Thymus (tissue), 11 donors: ENCODE data around the gene TBCA. TPM values are rescaled to one million over a fixed set of nuclear protein-coding genes. Genes with fewer than 3 reads are reported as not detected.

Experiments
- DNase-seq, 9 donors: peaks; one replicate each; pipeline ENCODE4 v3.0.0-alpha.2; 2013; ENCODE audit warnings: low spot score in 9 of 9, low read depth in 6 of 9, missing footprints in 1 of 9
- H3K27ac ChIP-seq, 2 donors: one replicate each; pipeline ENCODE4 v1.5.1; 2013; ENCODE audit warnings: control low read depth in 1 of 2, low read depth in 1 of 2, low read length in 1 of 2, mild to moderate bottlenecking in 1 of 2, moderate library complexity in 1 of 2
- H3K27me3 ChIP-seq, 2 donors: one replicate each; pipeline ENCODE4 v1.5.1; 2013; ENCODE audit warnings: low read length in 1 of 2; ENCODE audit not compliant: control insufficient read depth in 2 of 2, insufficient read depth in 1 of 2
- H3K36me3 ChIP-seq, 2 donors: one replicate each; pipeline ENCODE4 v1.5.1; 2013; ENCODE audit warnings: low read length in 1 of 2, mild to moderate bottlenecking in 1 of 2, moderate library complexity in 1 of 2; ENCODE audit not compliant: control insufficient read depth in 2 of 2, insufficient read depth in 2 of 2
- H3K4me1 ChIP-seq, 2 donors: one replicate each; pipeline ENCODE4 v1.5.1; 2013; ENCODE audit warnings: low read length in 2 of 2; ENCODE audit not compliant: control insufficient read depth in 2 of 2, insufficient read depth in 2 of 2
- H3K4me3 ChIP-seq, 2 donors: one replicate each; pipeline ENCODE4 v1.5.1; 2013; ENCODE audit warnings: low read length in 2 of 2, control low read depth in 1 of 2, mild to moderate bottlenecking in 1 of 2
- H3K9me3 ChIP-seq, 2 donors: one replicate each; pipeline ENCODE4 v1.5.1; 2013; ENCODE audit warnings: low read length in 1 of 2, mild to moderate bottlenecking in 1 of 2; ENCODE audit not compliant: control insufficient read depth in 2 of 2, insufficient read depth in 1 of 2
- WGBS: extraction: QIAGEN DNeasy Blood & Tissue Kit; methylation state at CpG from one replicate; pipeline ENCODE4 v1.1.7; 2013; 5-methylcytosine and 5-hydroxymethylcytosine counted together
- polyA plus RNA-seq: library from polyadenylated mRNA; stranded (reverse); fragments of 200-250 nt; gene quantifications from one replicate; pipeline ENCODE4 v1.2.3, GENCODE V29; 2013
- total RNA-seq: library from RNA; stranded (reverse); fragments of 120-200 nt; gene quantifications from one replicate; pipeline ENCODE4 v1.2.4, GENCODE V29; 2013
- donor health status: healthy.

The TBCA gene
- total and polyA plus RNA-seq, 2 donors = 150 to 356 TPM

- H3K36me3 ChIP-seq = no peaks in the 10 kb centered on the region
- H3K27ac ChIP-seq = no peak overlapping the region
- no peaks in the 10 kb centered on the region for H3K4me1 ChIP-seq
These were observed 112.9 kb downstream of the TBCA start for GRCh38 chr5:77663090-77663863.

GRCh38 chr5:77662635-77663034 lies 113.5 kb downstream of the TBCA start:
- Histone ChIP-seq H3K4me1 (no peaks in the 10 kb centered on the region), H3K36me3 (no peaks in the 10 kb centered on the region), H3K27ac (no peak overlapping the region), H3K9me3 (no peaks in the 10 kb centered on the region), H3K4me3 (no peak overlapping the region), H3K27me3 (peaks cover 0 to 13% of the 10 kb centered on the region in 2 donors)
- no peak for DNase-seq

More at GRCh38 chr5:77663090-77663863, 112.9 kb downstream of the TBCA start:
- H3K4me3 ChIP-seq = no peak overlapping the region
- WGBS = 94% methylated on average over 7 of the region's 7 CpGs
- H3K9me3 ChIP-seq = no peaks in the 10 kb centered on the region
- peaks cover 0 to 14% of the 10 kb centered on the region in 2 donors for H3K27me3 ChIP-seq
- DNase-seq = no peak

GRCh38 chr5:77658662-77659061 lies 117.5 kb downstream of the TBCA start:
- Histone ChIP-seq H3K4me3 (no peak overlapping the region), H3K36me3 (no peaks in the 10 kb centered on the region), H3K4me1 (no peaks in the 10 kb centered on the region), H3K27ac (no peak overlapping the region), H3K27me3 (peaks cover 0 to 18% of the 10 kb centered on the region in 2 donors), H3K9me3 (no peaks in the 10 kb centered on the region)
- no peak for DNase-seq

- peaks cover 14 to 60% of the 10 kb centered on the region in 2 donors for H3K27me3 ChIP-seq
- no peak overlapping the region for H3K4me3 ChIP-seq
- H3K4me1 ChIP-seq = no peaks in the 10 kb centered on the region
- H3K36me3 ChIP-seq = no peaks in the 10 kb centered on the region
- no peaks in the 10 kb centered on the region for H3K9me3 ChIP-seq
- no peak for DNase-seq
- 71% methylated on average over 2 of the region's 2 CpGs for WGBS
- no peak overlapping the region for H3K27ac ChIP-seq
These were observed 124.8 kb downstream of the TBCA start for GRCh38 chr5:77651343-77651742.

GRCh38 chr5:77650686-77651085 lies 125.5 kb downstream of the TBCA start:
- Histone ChIP-seq H3K9me3 (no peaks in the 10 kb centered on the region), H3K27ac (no peak overlapping the region), H3K36me3 (no peaks in the 10 kb centered on the region), H3K4me3 (no peak overlapping the region), H3K4me1 (no peaks in the 10 kb centered on the region), H3K27me3 (peaks cover 20 to 67% of the 10 kb centered on the region in 2 donors)
- no peak for DNase-seq
- WGBS = 61% methylated on average over 1 of the region's 1 CpG

- H3K4me1 ChIP-seq = peaks cover 2 to 4% of the 10 kb centered on the region in 2 donors
- WGBS = 89% methylated on average over 2 of the region's 2 CpGs
- no peak for DNase-seq
- no peaks in the 10 kb centered on the region for H3K9me3 ChIP-seq
- H3K27ac ChIP-seq = no peak overlapping the region
- no peaks in the 10 kb centered on the region for H3K36me3 ChIP-seq
- H3K4me3 ChIP-seq = no peak overlapping the region
- peaks cover 30 to 75% of the 10 kb centered on the region in 2 donors for H3K27me3 ChIP-seq
These were observed 126.4 kb downstream of the TBCA start for GRCh38 chr5:77649776-77650175.

GRCh38 chr5:77645995-77646639 lies 130.0 kb downstream of the TBCA start:
- H3K27ac ChIP-seq = no peak overlapping the region
- no peak for DNase-seq
- peaks cover 57 to 94% of the 10 kb centered on the region in 2 donors for H3K27me3 ChIP-seq
- peaks cover 2 to 13% of the 10 kb centered on the region in 2 donors for H3K4me1 ChIP-seq
- H3K36me3 ChIP-seq = no peaks in the 10 kb centered on the region
- 53% methylated on average over 11 of the region's 11 CpGs for WGBS
- H3K4me3 ChIP-seq = no peak overlapping the region
- peaks cover 0 to 5% of the 10 kb centered on the region in 2 donors for H3K9me3 ChIP-seq

- H3K4me1 ChIP-seq = peaks cover 2 to 13% of the 10 kb centered on the region in 2 donors
- DNase-seq = peak in 2 of 9 donors; percentile 22 to 41
- no peak overlapping the region for H3K27ac ChIP-seq
- WGBS = 2% methylated on average over 80 of the region's 80 CpGs
- peaks cover 0 to 9% of the 10 kb centered on the region in 2 donors for H3K9me3 ChIP-seq
- H3K27me3 ChIP-seq = peaks cover 64 to 95% of the 10 kb centered on the region in 2 donors
- peak overlapping the region in 1 of 2 donors; percentile 30 for H3K4me3 ChIP-seq
- no peaks in the 10 kb centered on the region for H3K36me3 ChIP-seq
These were observed 130.8 kb downstream of the TBCA start for GRCh38 chr5:77645158-77645994.
